Measurements from ENCODE around the gene EIF2B1. TPM values are rescaled to one million over a fixed set of nuclear protein-coding genes. Genes with fewer than 3 reads are reported as not detected.

The EIF2B1 gene
- 100 to 1,000 TPM; 112 to 117 (median 117) TPM for total RNA-seq

GRCh38 chr12:123633379-123634141 is at the start of gene EIF2B1, which contains the start of gene GTF2H3:
Gene EIF2B1 (minus strand): TSS chr12:123633686. CDS start chr12:123633557, 129 bp downstream.
Gene GTF2H3 (plus strand): TSS chr12:123633829. CDS start chr12:123633860, 31 bp downstream.
- peak; percentile 96 to 99 for ATAC-seq

GRCh38 chr12:123681605-123682004 is 48.1 kb upstream of the EIF2B1 start:
- H3K36me3 Mint-ChIP-seq (ENCODE audit: insufficient read depth): peaks cover 12% of the 10 kb centered on the region
- H3K4me3 Mint-ChIP-seq: no peak overlapping the region
- ATAC-seq (no peak), DNase-seq (no peak)
- no peaks in the 10 kb centered on the region for H3K9me3 Mint-ChIP-seq
- no peaks in the 10 kb centered on the region for H3K27me3 Mint-ChIP-seq (ENCODE audit: low read depth)
- H3K4me1 Mint-ChIP-seq (ENCODE audit: low read depth): no peaks in the 10 kb centered on the region

More at GRCh38 chr12:123633379-123634141, at the start of gene EIF2B1, which contains the start of gene GTF2H3:
- Mint-ChIP-seq H3K4me3 (peak within 1 kb of the TSS; percentile 94), H3K36me3 (ENCODE audit: insufficient read depth) (peaks cover 25% of the 10 kb centered on the region), H3K9me3 (no peaks in the 10 kb centered on the region), H3K27me3 (ENCODE audit: low read depth) (no peaks in the 10 kb centered on the region), H3K4me1 (ENCODE audit: low read depth) (peaks cover 28% of the 10 kb centered on the region)
- DNase-seq: peak; percentile 93

GRCh38 chr12:123678981-123679380 is 45.5 kb upstream of the EIF2B1 start:
- Mint-ChIP-seq H3K4me1 (ENCODE audit: low read depth) (no peaks in the 10 kb centered on the region), H3K9me3 (no peaks in the 10 kb centered on the region)
- ATAC-seq: no peak

GRCh38 chr12:123676616-123677320 is 43.3 kb upstream of the EIF2B1 start:
- H3K9me3 Mint-ChIP-seq: no peaks in the 10 kb centered on the region
- no peaks in the 10 kb centered on the region for H3K27me3 Mint-ChIP-seq (ENCODE audit: low read depth)
- no peak for ATAC-seq
- DNase-seq: no peak
- H3K36me3 Mint-ChIP-seq (ENCODE audit: insufficient read depth): peaks cover 10% of the 10 kb centered on the region
- H3K4me1 Mint-ChIP-seq (ENCODE audit: low read depth): peaks cover 9% of the 10 kb centered on the region
- H3K4me3 Mint-ChIP-seq: no peak overlapping the region

More at GRCh38 chr12:123678981-123679380, 45.5 kb upstream of the EIF2B1 start:
- H3K4me3 Mint-ChIP-seq: no peak overlapping the region
- no peaks in the 10 kb centered on the region for H3K27me3 Mint-ChIP-seq (ENCODE audit: low read depth)
- H3K36me3 Mint-ChIP-seq (ENCODE audit: insufficient read depth): peaks cover 10% of the 10 kb centered on the region
- no peak for DNase-seq

- ATAC-seq (no peak), DNase-seq (no peak)
- H3K27me3 Mint-ChIP-seq (ENCODE audit: low read depth): no peaks in the 10 kb centered on the region
- peaks cover 20% of the 10 kb centered on the region for H3K4me1 Mint-ChIP-seq (ENCODE audit: low read depth)
- no peaks in the 10 kb centered on the region for H3K9me3 Mint-ChIP-seq
- no peak overlapping the region for H3K4me3 Mint-ChIP-seq
- peaks cover 4% of the 10 kb centered on the region for H3K36me3 Mint-ChIP-seq (ENCODE audit: insufficient read depth)
Observed at GRCh38 chr12:123675436-123675835, 42.0 kb upstream of the EIF2B1 start.

- H3K4me3 Mint-ChIP-seq: peak overlapping the region; percentile 89
Observed at GRCh38 chr12:123671876-123672275, 38.4 kb upstream of the EIF2B1 start.

GRCh38 chr12:123670882-123671728 is 37.6 kb upstream of the EIF2B1 start, which contains the start of gene TCTN2:
Gene TCTN2 (plus strand): TSS chr12:123671113. CDS start chr12:123671241, 128 bp downstream.
- peaks cover 20% of the 10 kb centered on the region for H3K4me1 Mint-ChIP-seq (ENCODE audit: low read depth)

More at GRCh38 chr12:123671876-123672275, 38.4 kb upstream of the EIF2B1 start:
- H3K27me3 Mint-ChIP-seq (ENCODE audit: low read depth): no peaks in the 10 kb centered on the region
- peaks cover 1% of the 10 kb centered on the region for H3K36me3 Mint-ChIP-seq (ENCODE audit: insufficient read depth)
- peaks cover 20% of the 10 kb centered on the region for H3K4me1 Mint-ChIP-seq (ENCODE audit: low read depth)
- DNase-seq: no peak
- H3K9me3 Mint-ChIP-seq: no peaks in the 10 kb centered on the region
- ATAC-seq: no peak

GRCh38 chr12:123667771-123668170 is 34.3 kb upstream of the EIF2B1 start:
- no peak overlapping the region for H3K4me3 Mint-ChIP-seq
- H3K4me1 Mint-ChIP-seq (ENCODE audit: low read depth): peaks cover 18% of the 10 kb centered on the region
- no peak for DNase-seq
- ATAC-seq: no peak
- no peaks in the 10 kb centered on the region for H3K9me3 Mint-ChIP-seq
- H3K36me3 Mint-ChIP-seq (ENCODE audit: insufficient read depth): peaks cover 6% of the 10 kb centered on the region
- H3K27me3 Mint-ChIP-seq (ENCODE audit: low read depth): no peaks in the 10 kb centered on the region

More at GRCh38 chr12:123670882-123671728, 37.6 kb upstream of the EIF2B1 start, which contains the start of gene TCTN2:
- peak; percentile 100 for ATAC-seq
- H3K9me3 Mint-ChIP-seq: no peaks in the 10 kb centered on the region
- H3K27me3 Mint-ChIP-seq (ENCODE audit: low read depth): no peaks in the 10 kb centered on the region
- peak within 1 kb of the TSS; percentile 89 for H3K4me3 Mint-ChIP-seq
- peaks cover 1% of the 10 kb centered on the region for H3K36me3 Mint-ChIP-seq (ENCODE audit: insufficient read depth)
- peak; percentile 91 for DNase-seq

GRCh38 chr12:123659996-123660727 is 26.7 kb upstream of the EIF2B1 start:
- Mint-ChIP-seq H3K27me3 (ENCODE audit: low read depth) (no peaks in the 10 kb centered on the region), H3K9me3 (no peaks in the 10 kb centered on the region), H3K36me3 (ENCODE audit: insufficient read depth) (peaks cover 32% of the 10 kb centered on the region), H3K4me3 (no peak overlapping the region), H3K4me1 (ENCODE audit: low read depth) (peaks cover 11% of the 10 kb centered on the region)
- DNase-seq: no peak
- ATAC-seq: no peak

- Mint-ChIP-seq H3K4me3 (no peak overlapping the region), H3K27me3 (ENCODE audit: low read depth) (no peaks in the 10 kb centered on the region), H3K36me3 (ENCODE audit: insufficient read depth) (peaks cover 32% of the 10 kb centered on the region), H3K9me3 (no peaks in the 10 kb centered on the region), H3K4me1 (ENCODE audit: low read depth) (peaks cover 11% of the 10 kb centered on the region)
- no peak for ATAC-seq
- no peak for DNase-seq
Observed at GRCh38 chr12:123657211-123657610, 23.7 kb upstream of the EIF2B1 start.

GRCh38 chr12:123656392-123656791 is 22.9 kb upstream of the EIF2B1 start:
- Mint-ChIP-seq H3K36me3 (ENCODE audit: insufficient read depth) (peaks cover 37% of the 10 kb centered on the region), H3K4me1 (ENCODE audit: low read depth) (peaks cover 11% of the 10 kb centered on the region), H3K9me3 (no peaks in the 10 kb centered on the region), H3K4me3 (no peak overlapping the region), H3K27me3 (ENCODE audit: low read depth) (no peaks in the 10 kb centered on the region)
- ATAC-seq (no peak), DNase-seq (no peak)

GRCh38 chr12:123655420-123655819 is 21.9 kb upstream of the EIF2B1 start:
- H3K27me3 Mint-ChIP-seq (ENCODE audit: low read depth): no peaks in the 10 kb centered on the region
- DNase-seq: no peak
- no peak for ATAC-seq
- H3K9me3 Mint-ChIP-seq: no peaks in the 10 kb centered on the region
- no peak overlapping the region for H3K4me3 Mint-ChIP-seq
- H3K4me1 Mint-ChIP-seq (ENCODE audit: low read depth): peaks cover 10% of the 10 kb centered on the region
- H3K36me3 Mint-ChIP-seq (ENCODE audit: insufficient read depth): peaks cover 36% of the 10 kb centered on the region

- ATAC-seq (no peak), DNase-seq (no peak)
- Mint-ChIP-seq H3K27me3 (ENCODE audit: low read depth) (no peaks in the 10 kb centered on the region), H3K4me3 (no peak overlapping the region), H3K4me1 (ENCODE audit: low read depth) (no peaks in the 10 kb centered on the region), H3K36me3 (ENCODE audit: insufficient read depth) (peaks cover 26% of the 10 kb centered on the region), H3K9me3 (no peaks in the 10 kb centered on the region)
Observed at GRCh38 chr12:123654129-123654701, 20.7 kb upstream of the EIF2B1 start.
